Globus pallidus (tissue), 1 donor: ENCODE measurements around the gene ECEL1.

ENCODE experiments used
- DNase-seq: peaks from one replicate; pipeline ENCODE4 v3.0.0-alpha.2; 2015; ENCODE audit warnings: low spot score

Gene ECEL1

DNA sequence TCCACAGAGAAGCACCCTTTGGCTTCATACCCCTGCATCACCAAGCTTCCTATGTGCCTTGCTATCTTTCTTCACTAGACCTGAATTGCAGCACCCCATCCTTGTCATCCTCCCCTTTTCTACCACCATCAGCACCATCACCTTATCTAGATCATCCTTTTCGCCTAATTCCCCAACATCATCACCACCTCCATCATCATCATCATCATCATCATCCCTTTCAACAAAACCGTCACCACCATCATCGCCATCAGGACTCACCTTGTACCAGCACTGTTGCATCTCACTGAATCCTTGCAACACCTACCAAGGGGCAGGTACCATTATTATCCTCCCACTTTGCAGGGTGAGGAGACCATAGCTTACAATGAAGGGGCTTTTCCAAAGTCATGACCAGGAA is 10.8 kb upstream of the ECEL1 start:
- no peak for DNase-seq

GRCh38 chr2:232497348-232497747 is 9.7 kb upstream of the ECEL1 start:
- DNase-seq = no peak

DNA sequence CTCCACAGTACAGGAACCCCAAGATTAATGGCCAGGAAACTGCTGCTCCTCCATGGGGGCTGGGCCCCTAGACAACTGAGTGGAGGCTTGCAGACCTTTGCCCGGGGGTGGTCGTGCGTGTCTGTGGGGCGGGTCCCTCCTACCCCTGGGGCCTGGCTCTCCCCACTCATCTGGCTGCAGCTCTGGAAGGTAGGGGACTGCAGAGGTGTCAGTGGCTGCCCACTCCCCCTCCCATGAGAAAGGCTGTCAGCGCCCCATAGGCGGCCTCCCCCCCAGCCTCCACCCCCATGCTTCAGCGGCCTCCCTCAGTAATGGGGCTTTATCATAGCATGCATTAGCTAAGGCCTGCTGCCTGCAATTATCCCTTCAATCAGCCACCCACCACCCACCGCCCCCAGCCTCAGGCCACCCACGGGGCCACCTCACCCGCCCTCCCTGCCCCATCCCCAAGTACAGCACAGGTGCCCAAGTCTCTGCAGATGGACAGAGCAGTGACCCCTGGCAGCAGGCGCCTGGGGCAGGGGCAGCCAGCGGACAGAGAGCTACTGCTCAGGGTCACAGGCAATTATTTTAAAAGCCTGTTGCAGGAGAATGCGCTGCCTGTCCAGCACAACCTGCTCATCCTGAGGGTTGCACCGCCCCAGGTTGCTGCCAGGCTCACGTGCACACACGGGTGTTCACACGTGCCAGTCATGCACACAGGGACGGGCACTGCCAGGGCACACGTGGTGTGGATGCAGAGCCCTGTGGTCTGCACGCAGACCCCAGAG is 9.1 kb upstream of the ECEL1 start:
- DNase-seq = no peak

- no peak for DNase-seq
These were observed 7.7 kb upstream of the ECEL1 start for GRCh38 chr2:232495292-232495691.

DNA sequence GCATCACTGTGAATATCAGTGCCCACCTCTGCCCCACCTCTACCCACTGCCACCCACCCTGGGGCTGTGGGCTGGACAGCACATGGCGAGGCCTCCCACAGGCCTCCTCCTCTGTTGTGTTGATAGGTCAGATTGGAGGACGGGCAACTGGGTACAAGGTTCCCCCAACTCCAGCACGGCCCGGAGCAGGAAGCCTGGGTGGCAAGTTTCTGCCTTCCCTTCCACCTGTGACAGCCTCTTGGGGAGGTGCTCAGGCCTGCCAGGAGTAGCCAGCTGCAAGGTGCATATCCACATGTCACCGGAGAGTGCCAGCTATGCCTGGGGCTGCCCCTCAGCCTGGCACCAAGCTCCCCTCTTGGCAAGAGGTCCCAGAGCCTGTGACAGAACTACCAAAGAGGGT is 6.9 kb upstream of the ECEL1 start:
- DNase-seq = no peak

GRCh38 chr2:232493701-232494474 is 6.3 kb upstream of the ECEL1 start:
- no peak for DNase-seq

DNA sequence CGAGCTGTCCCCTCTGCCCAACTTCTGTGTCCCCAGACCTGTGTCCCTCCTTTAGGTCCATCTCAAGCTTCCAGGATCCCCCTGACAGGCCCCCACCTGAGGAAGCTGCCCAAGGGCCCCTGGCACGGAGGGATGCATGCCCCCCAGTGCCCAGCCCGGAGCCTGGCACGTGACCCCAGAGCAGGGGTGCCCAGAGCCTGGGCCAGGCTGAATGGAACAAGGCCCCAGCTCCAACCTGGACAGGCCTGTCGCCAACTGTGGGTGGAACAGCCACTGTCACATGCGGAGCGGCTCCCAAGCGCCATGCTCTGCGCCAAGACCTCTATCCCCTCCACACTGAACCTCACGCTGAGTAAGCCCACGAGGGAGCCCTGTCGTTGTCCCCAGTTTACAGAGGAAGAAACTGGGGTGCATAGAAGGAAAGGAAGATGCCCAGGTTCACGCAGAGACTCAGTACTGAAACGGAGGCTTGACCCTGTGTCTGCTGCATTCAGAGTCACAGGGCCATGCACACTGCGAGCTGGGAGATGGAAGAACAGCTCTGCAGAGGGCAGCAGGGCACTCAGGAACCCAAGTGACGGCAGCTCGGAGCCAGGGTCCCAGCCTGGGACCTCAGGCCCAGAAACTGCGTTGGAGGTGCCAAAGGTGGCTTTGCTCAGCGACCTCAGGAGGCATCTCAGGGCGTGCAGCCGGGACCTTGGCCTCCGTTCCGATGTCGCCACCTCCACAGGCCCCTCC is 5.5 kb upstream of the ECEL1 start:
- DNase-seq = no peak

- no peak for DNase-seq
These were observed 4.7 kb upstream of the ECEL1 start for GRCh38 chr2:232492236-232492848.

- DNase-seq = no peak
These were observed 3.6 kb upstream of the ECEL1 start for GRCh38 chr2:232491139-232491780.

GRCh38 chr2:232490221-232491138 is 2.8 kb upstream of the ECEL1 start:
- no peak for DNase-seq

DNA sequence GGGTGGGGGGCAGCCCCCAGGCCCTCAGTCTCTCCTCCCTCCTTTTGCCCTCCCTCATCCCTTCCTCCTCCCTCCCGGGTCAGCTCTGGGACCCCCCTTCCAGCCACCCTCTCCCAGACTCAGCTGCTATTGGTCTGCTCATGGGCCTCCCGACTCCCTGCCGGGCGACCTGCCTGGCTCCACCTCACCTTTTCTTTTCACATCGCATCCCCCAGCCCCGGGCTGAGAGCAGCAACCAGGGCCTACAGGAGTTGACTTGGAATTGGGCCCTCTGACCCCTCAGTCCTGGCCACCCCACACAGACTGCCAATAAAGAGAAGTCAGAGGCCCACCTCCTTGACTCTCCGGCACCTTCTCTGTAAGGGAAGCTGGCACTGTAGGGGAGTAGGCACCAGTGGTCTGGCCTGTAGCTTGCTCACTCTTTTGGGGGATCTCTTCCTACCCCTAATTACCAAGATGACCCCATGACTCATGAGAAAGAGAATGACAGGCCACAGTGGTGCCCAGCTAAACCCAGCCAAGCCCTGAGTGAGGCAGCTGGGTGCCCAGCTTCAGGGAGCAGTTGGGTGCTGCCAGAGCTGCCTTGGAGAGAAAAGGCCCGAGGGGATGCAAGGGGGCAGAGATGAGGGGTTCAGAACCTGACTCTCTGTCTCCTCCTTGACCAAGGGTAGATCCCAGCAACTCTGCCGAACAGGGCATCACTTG is 2.0 kb upstream of the ECEL1 start:
- DNase-seq = no peak

DNA sequence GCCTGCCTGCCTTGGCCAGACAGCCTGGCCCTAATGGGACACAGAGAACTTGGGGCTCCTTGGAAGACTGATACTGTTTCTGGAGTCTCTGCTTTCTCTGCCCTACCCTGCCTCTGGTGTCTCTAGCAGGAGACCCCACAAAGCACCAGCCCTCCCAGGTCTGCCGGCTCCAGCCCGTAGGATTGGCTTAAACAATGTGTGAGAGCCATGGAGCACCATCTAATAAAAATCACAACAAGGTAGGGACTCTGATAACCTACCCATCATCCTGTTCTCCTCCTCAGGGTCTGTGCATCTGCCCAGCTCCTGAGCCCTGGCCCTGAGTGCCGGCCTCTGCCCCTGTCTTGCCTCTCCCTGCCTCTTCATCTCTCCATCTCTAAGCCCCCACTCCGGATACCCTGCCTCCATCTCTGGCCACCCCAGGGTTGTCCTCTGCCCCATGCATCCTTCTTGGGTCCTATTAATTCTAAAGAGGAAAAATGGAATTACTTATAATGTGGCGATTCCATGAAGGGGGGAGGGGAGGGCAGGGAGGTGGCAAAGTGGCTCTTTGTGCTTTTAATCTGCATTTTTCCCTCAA is 1.2 kb upstream of the ECEL1 start:
- no peak for DNase-seq

- no peak for DNase-seq
These were observed 570 bp upstream of the ECEL1 start for GRCh38 chr2:232488097-232488711.

DNA sequence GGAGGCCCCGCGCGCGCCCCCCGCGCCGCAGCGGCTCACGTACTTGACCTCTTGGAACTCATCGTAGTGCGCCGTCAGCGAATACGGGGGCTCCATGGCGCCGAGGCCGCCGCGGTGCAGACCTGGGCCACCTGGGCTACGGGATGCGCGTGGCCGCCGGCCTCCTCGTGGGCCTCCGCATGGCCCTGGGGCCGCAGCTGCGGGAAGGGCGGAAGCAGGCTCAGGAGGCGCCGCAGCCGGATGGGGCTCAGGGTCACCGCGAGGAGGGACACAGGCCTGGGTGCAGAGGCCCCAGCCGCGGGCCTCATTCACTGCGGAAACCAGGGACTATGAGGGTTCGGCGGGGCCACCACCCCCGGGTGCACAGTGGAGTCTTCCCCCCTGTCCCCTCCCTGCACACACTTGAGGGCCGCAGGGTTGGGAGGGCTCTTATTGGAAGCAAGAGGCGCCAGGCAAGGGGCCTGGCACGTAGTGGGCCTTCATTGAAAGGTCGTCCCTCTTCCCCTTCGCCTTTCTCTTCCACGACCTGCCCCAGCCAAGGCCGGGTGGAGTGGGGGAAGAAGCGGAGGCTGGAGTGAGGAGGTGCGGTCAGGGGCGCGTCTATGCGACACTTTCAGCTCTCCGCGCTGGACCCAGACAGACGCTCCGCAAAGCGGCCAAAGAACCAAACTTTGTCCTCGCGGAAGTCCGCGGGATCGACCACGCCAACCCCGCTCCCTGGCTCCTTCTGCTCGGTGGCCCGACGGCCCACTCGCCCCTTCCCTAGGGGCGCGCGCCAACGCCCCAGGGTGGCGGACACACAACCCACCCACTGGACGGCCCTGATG is 863 bp downstream of the ECEL1 start:
- no peak for DNase-seq

DNA sequence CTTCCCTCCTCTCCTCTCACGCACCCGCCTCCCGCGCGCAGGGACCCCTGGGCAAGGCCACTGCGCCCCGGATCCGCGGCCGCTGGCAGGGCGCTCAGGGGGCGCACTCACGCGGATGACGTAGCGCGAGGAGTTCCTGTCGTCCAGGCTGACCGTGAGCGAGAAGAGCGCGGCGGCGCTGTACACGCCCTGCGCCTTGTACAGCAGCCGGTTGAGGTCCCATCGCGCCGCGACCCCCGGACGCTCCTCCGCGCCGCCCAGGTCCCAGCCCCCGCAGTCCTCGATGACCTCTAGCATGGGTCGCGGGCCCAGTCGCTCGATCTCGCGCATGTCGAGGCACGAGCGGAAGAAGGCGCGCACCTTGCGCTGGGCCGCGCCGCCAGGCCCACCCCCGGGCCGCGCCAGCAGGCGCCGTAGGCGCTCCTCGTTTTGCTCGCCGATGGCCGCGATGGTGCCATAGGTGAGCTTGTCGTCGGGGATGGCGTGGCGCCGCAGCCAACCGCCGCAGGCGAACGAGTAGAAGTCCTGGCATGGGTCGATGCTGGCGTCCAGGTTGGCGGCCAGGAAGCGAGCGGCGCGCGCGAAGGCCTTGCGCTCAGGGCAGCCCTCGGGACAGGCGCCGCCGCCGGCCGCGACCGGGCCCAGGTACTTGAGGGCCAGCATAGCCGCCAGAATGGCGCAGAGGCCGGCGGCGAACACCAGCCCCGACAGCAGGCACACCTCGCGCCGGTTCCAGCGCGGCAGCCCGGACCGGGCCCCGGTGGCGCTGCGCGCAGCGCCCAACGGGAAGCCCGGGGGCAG is 1.7 kb downstream of the ECEL1 start:
- no peak for DNase-seq

GRCh38 chr2:232485348-232485756 is 2.3 kb downstream of the ECEL1 start:
- no peak for DNase-seq

DNA sequence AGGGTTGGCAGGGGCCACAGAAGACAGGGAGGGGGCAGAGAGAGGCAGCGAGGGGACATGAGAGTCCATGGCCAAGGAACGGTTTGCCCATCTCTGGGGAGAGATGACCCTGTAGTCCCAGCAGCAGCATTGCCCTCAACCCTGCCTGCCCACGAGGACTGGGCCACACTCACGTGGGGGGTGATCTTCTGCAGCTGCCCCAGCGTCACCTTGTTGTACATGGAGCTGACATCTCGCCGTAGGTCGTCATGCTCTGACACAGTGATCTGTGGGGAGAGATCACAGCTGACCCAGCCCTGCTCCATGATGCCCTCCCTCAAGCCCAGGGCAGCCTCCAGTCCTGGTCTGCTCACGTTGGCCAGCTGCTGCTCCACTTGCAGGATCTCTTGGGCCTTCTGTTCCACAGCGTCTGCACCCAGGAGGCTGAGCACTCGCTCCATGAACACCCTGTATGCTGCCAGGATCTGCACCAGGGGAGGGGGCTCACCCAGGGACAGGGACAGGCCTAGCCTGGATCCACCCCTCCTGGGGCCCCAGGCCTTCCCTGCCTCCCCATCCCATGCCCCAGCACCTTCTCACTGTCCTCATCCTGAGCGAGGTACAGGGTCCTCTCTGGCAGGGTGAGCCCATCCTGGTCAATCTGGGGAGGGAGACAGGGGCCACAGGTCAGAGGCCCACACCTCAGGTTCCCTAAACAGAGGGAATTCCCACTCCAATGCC is 2.8 kb downstream of the ECEL1 start:
- DNase-seq = no peak
